AG04450 (cell line): ENCODE results near the gene PIAS3. TPM values are rescaled to one million over a fixed set of nuclear protein-coding genes. Genes with fewer than 3 reads are reported as not detected.
A peak's percentile ranks its signal among the peaks of the same experiment; 100 is the strongest.

Experiments
- CTCF ChIA-PET: fragments of 300-600, 350-600 bp; formaldehyde crosslinking; extraction: SDS; loops from one replicate; lab custom pipeline; 2022; ENCODE audit warnings: antibody characterized with exemption, inconsistent platforms; lab: Charles Lee
- POLR2A ChIA-PET: fragments of 350-600 bp; formaldehyde crosslinking; extraction: SDS; loops from one replicate; lab custom pipeline; 2021; ENCODE audit warnings: antibody characterized with exemption, inconsistent platforms; lab: Yijun Ruan, JAX
- DNase-seq: peaks from one replicate; pipeline ENCODE4 v3.0.0-alpha.2; 2011; ENCODE audit warnings: low read depth, low spot score
- H3K27ac ChIP-seq: one replicate; pipeline ENCODE4 v1.5.1; 2012; ENCODE audit warnings: low read depth, low read length, control low read depth
- H3K27me3 ChIP-seq: one replicate; pipeline ENCODE4 v1.6.0; 2012; ENCODE audit warnings: low read length; ENCODE audit not compliant: control insufficient read depth, insufficient read depth
- H3K4me3 ChIP-seq: 2 replicates; pipeline ENCODE4 v1.5.1; 2011; ENCODE audit warnings: mild to moderate bottlenecking, low read depth, low read length, control low read depth
- H3K9me3 ChIP-seq: 2 replicates; pipeline ENCODE4 v1.5.1; 2012; ENCODE audit warnings: low read length; ENCODE audit not compliant: control insufficient read depth, insufficient read depth
- CTCF ChIP-seq: IDR thresholded peaks from 2 replicates; pipeline ENCODE4 v1.5.1; 2011; ENCODE audit warnings: low read depth, low read length, control low read depth, inconsistent platforms
- polyA minus RNA-seq: library from RNA; depleted of rRNA, polyadenylated mRNA; stranded (reverse); fragments of >200 nt; gene quantifications from 2 replicates; pipeline ENCODE4 v1.2.3, GENCODE V29; 2011; rRNA and poly(A)+ RNA removed
- polyA plus RNA-seq: library from polyadenylated mRNA; depleted of rRNA; stranded (reverse); fragments of >200 nt; gene quantifications from 2 replicates; pipeline ENCODE4 v1.2.3, GENCODE V29; 2011; rRNA removed

Gene PIAS3
- polyA plus RNA-seq (29.2 and 40.1 TPM in 2 replicates), polyA minus RNA-seq (30.0 and 33.9 TPM in 2 replicates)

GRCh38 chr1:145858901-145859490 lies at the start of gene PIAS3:
TSS of gene PIAS3 (minus strand) at chr1:145859081. CDS start at chr1:145858990, 91 bp downstream.
- Histone ChIP-seq H3K9me3 (no peaks in the 10 kb centered on the region; the same call in 1 of the 2 replicates), H3K4me3 (peak within 1 kb of the TSS; percentile 95), H3K27me3 (no peaks in the 10 kb centered on the region), H3K27ac (peak within 1 kb of the TSS; percentile 70)
- DNase-seq = peak; percentile 88
- ChIA-PET POLR2A (interaction anchor here (0.6 to 4.4 kb wide), 16 partner anchors 10 to 1358 kb away, joined by 3 to 116 read pairs (median 8); partner anchors contain the start of genes ANKRD34A, ANKRD35, LIX1L and NUDT17), CTCF (interaction anchor here (0.7 to 5.9 kb wide), 13 partner anchors 10 to 174 kb away, joined by 3 to 104 read pairs (median 4); partner anchors contain the start of genes ITGA10, NUDT17 and RBM8A)
- TF ChIP-seq CTCF = no peak

- CTCF ChIA-PET = interaction anchor here (1.0 to 6.8 kb wide), 8 partner anchors 10 to 64 kb away, joined by 3 to 133 read pairs (median 14); partner anchors contain the start of genes NUDT17 and PIAS3
- DNase-seq = no peak
- H3K4me3 ChIP-seq = no peak overlapping the region
- H3K27me3 ChIP-seq = no peaks in the 10 kb centered on the region
- H3K9me3 ChIP-seq = no peaks in the 10 kb centered on the region
- no peak overlapping the region for H3K27ac ChIP-seq
- no peak for TF ChIP-seq CTCF
- POLR2A ChIA-PET = interaction anchor here (1.0 to 1.5 kb wide), 2 partner anchors 17 to 63 kb away, joined by 3 to 5 read pairs; partner anchors contain the start of gene NUDT17
Observed at GRCh38 chr1:145908653-145909052, 49.8 kb upstream of the PIAS3 start.

GRCh38 chr1:145906954-145907753 lies 48.3 kb upstream of the PIAS3 start:
- ChIA-PET CTCF (interaction anchor here (0.7 to 6.8 kb wide), 5 partner anchors 16 to 110 kb away, joined by 3 to 133 read pairs (median 6); partner anchors contain the start of gene NUDT17), POLR2A (interaction anchor here (0.9 kb wide), 1 partner anchor 11 kb away, joined by 7 read pairs; no protein-coding TSS in a partner anchor)
- Histone ChIP-seq H3K9me3 (no peaks in the 10 kb centered on the region), H3K27ac (no peak overlapping the region), H3K4me3 (no peak overlapping the region), H3K27me3 (no peaks in the 10 kb centered on the region)
- no peak for DNase-seq
- no peak for TF ChIP-seq CTCF

GRCh38 chr1:145901312-145902021 lies 42.6 kb upstream of the PIAS3 start:
- TF ChIP-seq CTCF = no peak
- Histone ChIP-seq H3K27me3 (no peaks in the 10 kb centered on the region), H3K27ac (no peak overlapping the region), H3K9me3 (no peaks in the 10 kb centered on the region), H3K4me3 (no peak overlapping the region)
- CTCF ChIA-PET = no interaction called here
- POLR2A ChIA-PET = interaction anchor here (0.5 kb wide), 1 partner anchor 20 kb away, joined by 4 read pairs; no protein-coding TSS in a partner anchor
- DNase-seq = no peak
